DMS79 (cell line): Measurements from ENCODE around the gene CLC.
"Not testable (repeated sequence)": the region's sequence is repeated elsewhere in the genome, so short reads cannot be mapped to it uniquely, and the experiment has no call there.

ENCODE experiments used
- DNase-seq: peaks from one replicate; lab custom pipeline; 2025; lab: John Stamatoyannopoulos, UW

Gene CLC

DNA sequence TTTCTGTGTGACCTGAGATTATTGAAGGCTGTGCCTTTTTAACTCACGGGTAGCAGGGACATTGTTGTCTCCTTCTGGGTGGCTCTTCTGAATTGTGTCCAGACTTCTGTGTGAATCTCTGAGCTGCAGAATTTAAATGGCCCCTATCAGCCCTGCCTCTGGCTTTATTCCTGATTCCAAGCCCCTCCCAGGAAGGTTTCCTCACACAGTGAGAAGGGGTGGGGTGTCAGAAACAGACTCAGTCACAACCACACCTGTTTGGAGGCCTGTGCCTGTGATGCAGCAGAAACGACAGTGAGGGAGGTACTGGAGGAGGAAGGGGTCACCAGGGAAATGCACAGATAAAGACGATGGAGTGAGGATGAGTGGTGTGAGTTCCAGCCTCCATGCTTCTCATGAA, at the start of gene CLC:
TSS of gene CLC (minus strand) at position 139 of the 400 bp plus-strand sequence. CDS start at position 62, 77 bp downstream.
- no peak for DNase-seq

DNA sequence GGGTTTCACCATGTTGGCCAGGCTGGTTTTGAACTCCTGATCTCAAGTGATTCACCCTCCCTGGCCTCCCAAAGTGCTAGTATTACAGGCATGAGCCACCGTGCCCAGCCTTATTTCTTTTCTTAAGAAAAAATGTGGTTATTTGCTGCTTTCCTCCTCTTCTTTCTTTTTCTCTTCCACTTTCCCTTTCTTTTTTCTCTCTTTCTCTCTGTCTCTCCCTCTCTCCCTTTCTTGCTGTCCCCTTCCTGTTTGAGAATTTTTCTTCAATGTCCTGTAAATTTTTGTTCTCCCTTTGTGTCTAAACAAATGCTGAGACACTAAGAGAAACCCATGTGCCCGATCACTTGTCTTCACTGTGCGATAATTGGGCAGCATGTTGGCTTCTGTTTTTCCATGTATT, 43.1 kb upstream of the CLC start:
- DNase-seq = no peak

DNA sequence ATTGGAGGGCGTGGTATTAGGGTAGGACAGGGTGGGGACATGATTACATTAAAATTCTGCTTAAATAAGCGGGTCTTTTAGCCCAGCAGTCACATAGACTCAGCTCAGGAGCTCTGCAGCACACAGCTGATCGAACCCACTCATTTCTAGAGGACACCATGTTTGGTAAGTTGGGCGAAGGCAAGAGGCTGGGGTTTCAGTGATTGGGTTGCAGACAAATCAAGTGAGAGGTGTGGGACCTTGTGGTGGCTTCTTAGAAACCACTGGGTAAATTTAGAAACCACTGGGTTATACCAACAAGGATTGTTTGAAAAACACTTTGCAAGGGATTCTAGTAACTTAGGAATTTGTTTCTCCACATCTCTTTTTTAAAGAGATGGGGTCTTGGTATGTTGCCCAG, 40.9 kb upstream of the CLC start, which contains the start of gene LEUTX:
TSS of gene LEUTX (plus strand) at position 92 of the 400 bp plus-strand sequence. CDS start at position 159, 67 bp downstream.
- no peak for DNase-seq

DNA sequence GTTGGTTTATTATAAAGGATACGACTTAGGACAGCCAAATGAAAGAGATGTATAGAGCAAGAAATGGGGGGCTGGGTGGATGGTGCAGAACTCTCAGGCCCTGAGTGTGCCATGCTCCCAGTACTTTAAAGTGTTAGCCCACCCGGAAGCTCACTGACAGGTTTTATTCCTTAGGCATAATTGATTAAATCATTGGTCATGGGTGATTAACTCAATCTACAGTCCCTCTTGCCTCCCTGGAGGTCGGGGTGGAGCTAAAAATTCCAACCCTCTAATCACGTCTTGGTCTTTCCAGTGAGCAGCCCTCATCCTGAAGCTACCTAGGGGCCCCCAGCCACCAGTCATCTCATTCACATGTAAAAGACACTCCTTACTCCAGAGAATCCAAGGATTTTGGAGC, 31.0 kb upstream of the CLC start:
- no peak for DNase-seq

DNA sequence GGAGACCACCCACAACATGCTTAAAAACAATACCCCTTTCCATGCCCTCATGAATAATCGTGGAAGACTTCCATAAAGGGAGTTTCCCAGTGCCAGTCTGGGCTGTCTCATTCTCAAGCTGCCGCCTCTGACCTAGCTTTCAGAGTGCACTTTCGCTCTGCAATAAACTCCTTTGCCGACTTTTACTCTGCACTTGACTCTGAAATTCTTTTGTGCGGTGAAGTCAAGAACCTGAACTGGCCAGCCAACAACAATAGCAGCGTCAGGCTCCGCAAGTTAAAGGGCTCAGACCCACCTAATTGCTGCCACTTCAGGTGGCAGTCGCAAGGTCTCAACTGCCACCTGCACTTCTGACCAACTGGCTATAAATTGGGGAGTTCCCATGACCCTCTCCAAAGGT, 30.5 kb upstream of the CLC start:
- DNase-seq = peak; percentile 86

DNA sequence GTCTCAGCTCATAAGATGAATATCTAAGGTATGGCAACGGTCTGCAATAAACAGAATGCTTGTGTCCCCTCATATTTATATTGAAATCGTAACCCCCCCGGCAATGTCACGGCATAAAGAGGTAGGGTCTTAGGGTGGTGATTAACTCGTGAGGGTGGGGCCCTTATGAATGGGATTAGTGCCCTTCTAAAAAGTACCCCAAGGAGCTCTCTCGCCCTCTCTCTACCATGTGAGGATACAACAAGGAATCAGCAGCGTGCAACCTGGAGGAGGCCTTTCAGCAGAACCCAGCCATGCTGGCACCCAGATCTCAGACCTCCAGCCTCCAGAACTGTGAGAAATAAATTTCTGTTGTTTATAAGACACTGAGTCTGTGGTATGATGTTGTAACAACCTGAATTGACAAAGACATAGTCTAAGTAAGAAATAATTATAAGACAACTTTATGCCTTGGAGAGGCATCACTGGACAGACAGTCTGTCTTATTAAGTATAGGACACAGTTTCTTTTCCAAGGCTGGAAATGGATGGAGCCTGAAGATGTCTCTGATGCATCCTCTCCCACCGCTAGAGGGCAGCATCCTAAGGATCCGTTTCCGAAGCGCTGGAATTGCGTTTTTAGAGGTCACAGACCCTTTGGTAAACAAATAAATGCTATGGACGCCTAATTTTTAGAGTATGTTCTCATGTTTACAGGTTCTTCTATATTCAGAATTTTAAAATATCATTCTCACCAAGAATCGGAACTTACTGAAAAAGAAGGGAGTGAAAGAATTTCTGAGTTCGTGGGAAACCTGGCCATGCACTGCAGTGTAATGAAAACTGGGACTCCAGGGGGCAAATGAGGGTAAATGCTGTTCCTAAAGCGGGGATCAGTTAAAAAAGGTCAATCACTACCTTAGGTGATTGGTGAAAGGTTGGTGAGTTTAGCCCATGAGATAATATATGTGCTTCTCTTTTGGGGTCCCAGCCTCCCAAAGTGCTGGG, 27.6 kb upstream of the CLC start:
- DNase-seq = no peak

DNA sequence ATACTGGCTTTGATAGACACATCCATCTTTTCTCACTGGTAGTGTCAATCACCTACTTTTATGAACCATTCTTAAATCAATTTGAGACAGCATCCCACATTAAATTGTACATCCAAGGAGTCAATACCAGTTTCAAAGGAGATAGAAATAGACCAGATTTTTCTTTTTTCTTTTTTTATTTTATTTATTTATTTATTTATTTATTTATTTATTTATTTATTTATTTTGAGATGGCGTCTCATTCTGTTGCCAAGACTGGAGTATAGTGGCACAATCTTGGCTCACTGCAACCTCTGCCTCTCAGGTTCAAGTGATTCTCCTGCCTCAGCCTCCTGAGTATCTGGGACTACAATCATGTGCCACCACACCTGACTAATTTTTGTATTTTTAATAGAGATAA, 24.0 kb upstream of the CLC start:
- DNase-seq = not testable (repeated sequence)

DNA sequence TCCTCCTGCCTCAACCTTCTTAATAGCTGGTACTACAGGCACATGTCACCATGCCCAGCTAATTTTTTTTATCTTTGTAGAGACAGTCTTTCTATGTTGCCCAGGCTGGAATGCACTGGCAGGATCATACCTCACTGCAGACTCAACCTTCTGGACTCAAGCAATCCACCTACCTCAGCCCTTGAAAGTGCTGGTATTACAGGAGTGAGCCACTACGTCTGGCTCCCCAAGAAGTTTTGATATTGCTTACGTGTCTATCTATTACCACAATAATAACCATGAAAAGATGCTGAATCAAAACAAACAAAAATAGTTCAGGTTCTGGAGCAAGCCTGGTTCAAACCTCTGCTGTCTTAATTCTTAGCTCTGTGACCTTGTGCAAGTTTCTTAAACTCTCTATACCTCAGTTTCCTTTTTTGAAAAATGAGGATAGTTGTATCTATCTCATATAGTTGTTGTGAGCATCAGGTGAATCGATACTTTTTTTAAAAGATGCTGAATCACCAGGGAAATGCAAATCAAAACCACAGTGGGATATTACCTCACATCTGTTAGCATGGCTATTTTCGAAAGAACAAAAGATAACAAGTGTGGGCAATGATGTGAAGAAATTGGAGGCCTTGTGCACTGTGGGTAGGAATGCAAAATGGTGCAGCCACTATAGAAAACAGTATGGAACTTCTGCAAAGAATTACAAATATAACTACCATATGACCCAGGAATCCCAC, 21.8 kb upstream of the CLC start:
- DNase-seq = no peak

DNA sequence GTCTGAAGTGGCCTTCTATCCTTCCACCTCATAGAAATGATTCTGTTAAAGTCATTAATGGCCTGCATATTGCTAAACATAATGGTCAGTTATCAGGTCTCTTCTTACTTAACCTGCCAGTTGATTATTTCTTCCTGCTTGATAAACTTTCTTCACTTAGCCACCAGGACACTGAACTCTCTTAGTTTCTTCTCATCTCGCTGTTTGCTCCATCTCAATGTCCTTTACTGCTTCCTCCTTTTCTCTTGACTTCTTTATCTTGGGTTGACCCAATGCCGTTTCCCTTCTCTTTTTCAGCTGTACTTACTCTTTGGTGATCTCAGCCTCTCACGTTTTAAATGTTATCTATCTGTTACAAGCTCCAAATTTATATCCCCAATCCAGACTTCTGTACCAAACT, 17.1 kb upstream of the CLC start:
- DNase-seq = no peak

DNA sequence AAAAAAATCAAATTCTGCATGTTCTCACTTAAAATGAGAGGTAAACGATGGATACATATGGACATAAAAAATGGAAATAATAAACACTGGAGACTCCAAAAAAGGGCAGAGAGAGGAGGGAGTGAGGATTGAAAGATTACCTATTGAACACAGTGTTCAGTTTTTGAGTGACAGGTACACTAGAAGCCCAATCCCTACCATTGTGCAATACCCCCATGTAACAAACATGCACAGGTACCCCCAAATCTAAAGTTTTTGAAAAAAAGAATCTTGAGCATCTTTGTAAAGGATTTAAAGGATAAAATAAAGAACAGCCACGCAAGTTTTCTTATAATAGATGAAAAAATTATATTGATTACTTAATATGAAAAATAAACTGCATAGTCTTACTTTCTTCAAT, 16.7 kb upstream of the CLC start:
- DNase-seq = no peak

DNA sequence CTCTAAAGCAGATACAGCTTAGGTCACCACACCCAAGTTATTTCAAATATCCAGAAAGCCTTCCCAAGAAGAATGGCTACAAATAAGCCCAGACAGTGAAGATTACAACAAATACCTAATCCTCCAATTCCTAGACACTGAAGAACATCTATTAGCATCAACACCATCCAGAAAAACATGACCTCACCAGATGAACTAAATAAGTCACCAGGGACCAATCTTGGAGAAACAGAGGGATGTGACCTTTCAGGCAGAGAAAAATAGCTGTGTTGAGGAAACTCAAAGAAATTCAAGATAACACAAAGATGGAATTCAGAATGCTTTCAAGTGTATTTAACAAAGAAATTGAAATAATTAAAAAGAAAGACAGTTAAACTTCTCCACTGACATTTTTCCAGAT, 15.0 kb upstream of the CLC start:
- DNase-seq = no peak

DNA sequence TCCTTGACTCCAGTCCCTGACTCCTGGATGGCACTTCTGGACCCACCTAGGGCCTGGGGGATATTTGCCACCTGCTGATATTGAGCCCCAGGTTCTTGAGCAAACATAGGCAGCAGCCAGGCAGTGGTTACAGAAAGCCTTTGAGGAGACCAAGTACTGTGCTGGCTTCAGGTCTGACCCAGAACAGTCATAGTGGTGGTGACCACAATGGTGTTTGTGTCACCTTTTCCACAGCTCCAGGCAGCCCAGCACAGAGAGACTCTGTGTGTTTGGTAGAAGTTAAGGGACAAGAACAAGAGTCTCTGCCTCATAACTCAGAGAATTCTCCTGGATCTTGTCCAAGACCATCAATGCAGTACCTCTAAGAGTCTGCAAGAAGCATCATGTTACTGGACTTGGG, 14.6 kb upstream of the CLC start:
- DNase-seq = peak; percentile 13

DNA sequence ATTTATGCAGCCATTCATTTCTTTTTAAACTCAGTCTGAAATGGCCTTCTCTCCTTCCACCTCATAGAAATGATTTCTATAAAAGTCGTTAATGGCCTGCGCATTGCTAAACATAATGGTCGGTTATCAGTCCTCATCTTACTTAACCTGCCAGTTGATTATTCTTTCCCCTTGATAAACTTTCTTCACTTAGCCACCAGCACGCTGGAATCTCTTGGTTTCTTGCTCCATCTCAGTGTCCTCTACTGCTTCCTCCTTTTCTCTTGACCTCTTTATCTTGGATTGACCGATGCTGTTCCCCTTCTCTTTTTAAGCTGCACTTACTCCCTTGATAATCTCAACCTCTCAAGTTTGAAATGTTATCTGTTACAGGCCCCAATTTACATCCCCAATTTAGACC, 12.2 kb upstream of the CLC start:
- DNase-seq = no peak

DNA sequence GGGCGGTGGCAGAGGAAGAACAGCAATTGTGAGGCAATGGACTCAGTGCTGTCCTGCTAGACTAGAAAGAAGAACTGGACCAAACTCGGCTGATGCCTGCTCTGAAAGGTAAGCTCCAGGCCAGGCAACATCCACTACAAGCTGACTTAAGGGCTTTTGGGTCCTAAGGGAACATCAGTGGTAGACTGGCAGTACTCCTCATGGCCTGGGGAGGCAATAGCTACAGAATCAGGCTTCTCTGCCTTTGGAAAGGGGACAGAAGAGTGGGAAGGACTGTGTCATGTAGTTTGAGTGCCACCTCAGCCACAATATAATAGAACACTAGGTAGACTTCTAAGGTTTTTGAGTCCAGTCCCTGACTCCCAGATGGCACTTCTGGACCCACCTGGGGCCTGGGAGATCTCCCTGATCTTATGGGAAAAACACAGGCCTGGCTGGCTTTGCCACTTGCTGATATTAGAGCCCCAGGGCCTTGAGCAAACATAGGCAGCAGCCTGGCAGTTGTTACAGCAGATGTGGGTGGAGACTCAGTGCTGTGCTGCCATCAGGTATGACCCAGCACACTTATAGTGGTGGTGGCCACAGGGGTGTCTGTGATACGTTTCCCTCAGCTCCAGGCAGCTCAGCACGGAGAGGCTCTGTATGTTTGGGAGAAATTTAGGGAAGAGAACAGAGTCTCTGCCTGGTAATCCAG, 9.2 kb upstream of the CLC start:
- no peak for DNase-seq

DNA sequence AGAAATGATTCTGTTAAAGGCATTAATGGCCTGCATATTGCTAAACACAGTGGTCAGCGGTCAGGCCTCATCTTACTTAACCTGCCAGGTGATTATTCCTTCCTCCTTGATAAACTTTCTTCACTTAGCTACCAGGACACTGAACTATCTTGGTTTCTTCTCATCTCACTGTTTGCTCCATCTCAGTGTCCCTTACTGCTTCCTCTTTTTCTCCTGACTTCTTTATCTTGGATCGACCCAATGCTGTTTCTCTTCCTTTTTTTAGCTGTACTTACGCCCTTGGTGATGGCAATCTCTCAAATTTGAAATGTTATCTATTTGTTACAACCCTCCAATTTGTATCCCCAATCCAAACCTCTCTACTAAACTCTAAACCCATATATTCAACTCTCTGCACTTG, 7.8 kb upstream of the CLC start:
- DNase-seq = no peak

DNA sequence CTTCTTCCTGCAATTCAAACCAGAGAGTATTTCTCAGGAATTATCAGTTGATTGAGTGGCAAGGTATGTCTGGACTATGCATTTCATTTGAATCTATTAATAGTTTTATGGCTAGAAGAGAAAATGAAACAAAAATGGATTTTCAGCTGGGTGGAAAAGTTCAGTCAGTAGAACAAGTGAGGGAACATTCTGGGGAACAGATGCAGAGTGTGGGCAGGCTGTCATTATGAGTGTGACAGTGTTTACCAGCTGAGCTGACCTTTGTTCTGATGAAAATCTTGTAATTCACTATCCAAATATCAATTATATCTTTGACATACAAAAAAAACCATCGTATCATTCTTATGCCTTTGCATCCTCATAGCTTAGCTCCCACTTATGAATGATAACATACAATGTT, 2.6 kb upstream of the CLC start:
- no peak for DNase-seq

DNA sequence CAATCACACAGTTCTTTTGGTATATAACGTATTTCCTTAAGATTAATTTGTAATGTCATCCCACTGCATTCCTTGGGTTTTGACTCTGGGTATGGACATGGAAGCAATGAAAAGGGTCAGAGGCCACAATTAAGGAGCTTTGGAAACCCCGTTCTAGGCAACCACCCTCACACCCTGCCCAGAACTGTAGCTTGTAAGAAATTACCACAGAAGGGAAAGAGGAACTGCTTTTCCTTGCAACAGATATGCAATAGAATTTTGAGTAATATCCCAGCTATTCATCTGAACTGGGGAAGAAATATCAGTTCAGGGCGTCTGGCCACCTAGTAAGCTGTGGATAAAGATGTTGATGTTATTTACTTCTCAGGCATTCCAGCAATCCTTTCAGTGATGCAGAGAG, 985 bp upstream of the CLC start:
- DNase-seq = no peak

DNA sequence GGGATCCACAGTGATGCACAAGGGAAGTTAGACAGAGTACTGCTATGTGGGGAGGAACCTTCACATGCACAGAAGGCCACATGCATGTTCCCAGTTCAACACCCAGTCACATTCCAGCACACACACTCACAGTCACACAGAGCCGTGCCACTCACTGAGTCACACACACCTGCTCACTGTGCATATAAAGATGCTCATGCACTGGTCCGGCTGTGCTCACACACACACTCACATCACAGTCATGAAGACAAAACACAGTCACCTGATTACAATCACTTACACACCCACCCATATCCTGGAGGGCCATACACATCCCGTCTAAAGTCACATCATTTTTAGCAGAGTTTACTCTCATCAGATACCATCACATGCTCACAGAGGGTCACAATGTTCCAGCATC, 478 bp downstream of the CLC start:
- DNase-seq = no peak

DNA sequence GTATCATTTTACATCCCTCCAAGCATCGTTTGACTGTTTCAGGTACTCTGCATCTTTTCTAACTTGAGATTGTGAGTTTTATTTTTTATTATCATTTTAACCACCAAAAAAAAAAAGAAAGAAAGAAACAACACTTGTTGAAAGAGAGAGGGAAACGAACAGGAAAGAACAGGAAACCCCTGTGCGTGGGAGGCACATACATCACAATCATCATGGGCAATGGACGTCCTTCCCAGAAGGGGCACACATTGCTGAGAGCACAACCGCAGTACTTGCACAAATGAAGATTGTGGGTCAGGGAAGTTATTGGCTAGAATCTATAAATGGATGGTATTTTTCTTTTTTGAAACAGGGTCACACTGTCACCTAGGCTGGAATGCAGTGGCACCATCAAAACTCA, 1.7 kb downstream of the CLC start:
- no peak for DNase-seq

DNA sequence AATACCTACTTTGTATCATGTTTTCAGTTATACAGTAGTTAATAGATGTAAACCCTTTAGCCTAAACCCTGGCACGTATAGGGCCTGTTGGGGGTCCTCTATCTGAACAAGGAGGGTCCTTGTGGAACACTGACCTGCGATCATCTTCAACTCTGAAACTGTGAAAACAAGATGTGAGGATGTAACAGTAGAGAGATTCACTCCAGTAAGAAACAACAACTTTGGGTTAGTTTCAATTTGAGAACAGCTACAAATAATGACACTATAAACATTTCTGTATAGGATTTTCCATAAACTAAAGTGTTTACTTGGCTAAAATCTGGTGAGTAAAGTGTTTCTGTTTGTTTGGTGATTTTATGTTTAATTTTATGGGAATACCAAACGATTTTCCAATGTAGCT, 2.1 kb downstream of the CLC start:
- DNase-seq = no peak

DNA sequence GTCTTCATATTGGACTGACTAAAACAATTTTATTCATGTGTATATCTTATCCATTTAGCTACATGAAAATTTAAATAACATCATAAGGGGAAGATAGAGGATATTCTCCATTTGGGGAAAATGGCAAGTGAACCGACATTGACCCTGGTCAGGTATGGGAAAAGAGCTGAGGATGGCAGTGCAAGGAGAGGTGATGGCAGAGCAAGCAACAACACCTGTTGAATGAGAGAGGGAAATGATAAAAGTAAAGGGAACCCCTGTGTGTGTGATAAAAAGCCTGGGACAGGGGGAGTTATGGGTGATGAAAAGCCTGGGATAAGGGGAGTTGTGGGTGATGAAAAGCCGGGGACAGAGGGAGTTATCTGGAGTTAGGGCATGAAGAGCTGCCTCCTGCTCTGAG, 4.0 kb downstream of the CLC start:
- DNase-seq = no peak

DNA sequence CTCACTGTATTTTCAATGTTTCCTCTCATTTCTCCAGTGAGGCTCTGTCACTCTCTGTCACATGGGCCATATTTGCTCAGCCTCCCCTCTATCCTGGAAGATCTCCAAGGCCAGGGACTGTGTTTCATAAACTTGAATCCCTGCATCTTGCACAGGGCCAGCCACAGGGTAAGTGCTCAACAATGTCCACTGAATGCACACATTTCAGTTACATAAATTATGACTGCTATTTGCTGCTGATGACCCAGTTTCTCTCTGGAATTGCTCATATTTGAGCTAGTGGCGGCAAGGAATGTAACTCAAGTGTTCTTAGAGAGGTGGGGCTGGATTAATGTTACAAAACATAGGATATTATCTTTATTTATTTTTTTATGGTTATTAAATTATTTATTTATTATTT, 6.1 kb downstream of the CLC start:
- no peak for DNase-seq

DNA sequence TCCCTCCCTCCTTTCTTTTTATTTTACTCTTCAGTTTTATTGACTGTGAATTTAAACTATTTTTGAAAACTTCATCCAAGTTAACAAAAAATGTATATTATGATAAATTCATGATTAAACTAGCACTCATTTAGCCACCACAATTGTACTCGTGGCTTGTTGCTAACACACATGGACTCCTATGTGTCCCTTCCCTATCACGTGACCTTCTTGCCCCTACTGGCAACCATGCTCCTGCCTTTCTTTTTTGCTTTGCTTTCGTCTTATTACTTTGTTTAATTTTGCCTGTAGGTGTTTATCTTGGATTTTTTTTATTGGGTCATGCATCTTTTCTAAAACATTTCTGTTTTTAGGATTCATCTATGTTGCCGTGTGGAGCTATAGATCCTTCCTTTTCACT, 8.2 kb downstream of the CLC start:
- DNase-seq = no peak
